Activated naive CD8-positive, alpha-beta T cell (primary cell): ENCODE data around the gene SLIT3.

ENCODE experiments used
- H3K27ac Mint-ChIP-seq: one replicate; pipeline ENCODE4 v1.8.0; 2021; ENCODE audit warnings: mixed read lengths
- H3K27me3 Mint-ChIP-seq: one replicate; pipeline ENCODE4 v1.8.0; 2021; ENCODE audit warnings: mixed read lengths
- H3K36me3 Mint-ChIP-seq: one replicate; pipeline ENCODE4 v1.8.0; 2021; ENCODE audit warnings: mixed read lengths
- H3K4me1 Mint-ChIP-seq: one replicate; pipeline ENCODE4 v1.8.0; 2021; ENCODE audit warnings: low read depth, mixed read lengths
- H3K4me3 Mint-ChIP-seq: one replicate; pipeline ENCODE4 v1.8.0; 2021; ENCODE audit warnings: mild to moderate bottlenecking, mixed read lengths
- H3K9me3 Mint-ChIP-seq: one replicate; pipeline ENCODE4 v1.8.0; 2021; ENCODE audit warnings: low read depth, mixed read lengths

SLIT3 gene

DNA sequence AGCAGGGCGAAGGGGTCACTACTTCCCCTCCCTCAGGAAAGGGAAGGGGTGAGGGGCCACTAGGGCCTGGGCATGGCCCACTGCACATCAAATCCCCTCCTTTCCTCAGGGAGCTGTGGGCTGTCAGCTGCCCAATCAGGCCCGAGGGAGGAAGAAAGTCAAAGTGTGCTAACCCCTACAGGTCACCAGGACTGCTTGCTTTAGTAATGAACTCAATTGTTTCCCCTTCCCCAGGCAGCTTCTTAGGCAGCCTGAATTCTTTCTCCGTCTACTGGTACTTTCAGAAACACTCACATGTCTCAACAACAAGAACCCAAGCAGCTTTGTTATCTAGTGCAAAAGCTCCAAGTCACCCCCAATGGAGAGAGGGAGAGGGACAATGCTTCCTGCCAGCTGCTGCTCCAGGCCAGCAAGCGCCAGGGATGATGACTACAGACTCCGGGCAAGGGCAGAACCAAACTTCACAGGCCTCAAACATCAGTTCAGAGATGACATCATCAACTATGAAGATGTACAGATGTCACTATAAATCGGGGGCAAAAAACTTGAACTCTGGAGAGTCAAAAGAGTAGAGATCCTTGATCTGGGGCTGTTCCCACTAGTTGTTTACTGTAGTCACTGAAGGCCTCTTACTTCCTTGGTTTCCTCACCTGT is 100.7 kb downstream of the SLIT3 start:
- Mint-ChIP-seq H3K27me3 (peaks cover 3% of the 10 kb centered on the region), H3K4me3 (no peak overlapping the region), H3K27ac (no peak overlapping the region), H3K9me3 (peaks cover 9% of the 10 kb centered on the region), H3K36me3 (no peaks in the 10 kb centered on the region), H3K4me1 (no peaks in the 10 kb centered on the region)

DNA sequence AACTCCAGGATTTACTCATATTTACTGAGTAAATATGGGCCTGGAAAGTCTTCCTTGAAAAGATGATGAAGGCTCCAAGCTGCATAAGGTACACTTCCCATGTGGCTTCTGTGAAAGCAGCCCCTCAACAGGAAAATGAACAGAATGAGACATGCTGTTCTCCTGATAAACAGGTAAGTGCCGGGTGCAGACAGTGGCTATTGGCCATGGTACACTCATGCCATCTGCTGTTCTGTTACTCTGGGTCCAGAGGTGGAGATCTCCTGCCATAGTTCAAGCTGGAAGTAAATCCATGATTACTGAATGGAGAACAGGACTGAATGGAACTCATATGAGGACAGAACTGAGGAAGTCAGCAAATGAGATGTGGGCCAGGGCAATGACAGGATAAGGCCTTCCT is 103.6 kb downstream of the SLIT3 start:
- peaks cover 3% of the 10 kb centered on the region for H3K27me3 Mint-ChIP-seq
- no peak overlapping the region for H3K4me3 Mint-ChIP-seq
- H3K27ac Mint-ChIP-seq = no peak overlapping the region
- H3K9me3 Mint-ChIP-seq = no peaks in the 10 kb centered on the region
- H3K4me1 Mint-ChIP-seq = no peaks in the 10 kb centered on the region
- H3K36me3 Mint-ChIP-seq = no peaks in the 10 kb centered on the region

DNA sequence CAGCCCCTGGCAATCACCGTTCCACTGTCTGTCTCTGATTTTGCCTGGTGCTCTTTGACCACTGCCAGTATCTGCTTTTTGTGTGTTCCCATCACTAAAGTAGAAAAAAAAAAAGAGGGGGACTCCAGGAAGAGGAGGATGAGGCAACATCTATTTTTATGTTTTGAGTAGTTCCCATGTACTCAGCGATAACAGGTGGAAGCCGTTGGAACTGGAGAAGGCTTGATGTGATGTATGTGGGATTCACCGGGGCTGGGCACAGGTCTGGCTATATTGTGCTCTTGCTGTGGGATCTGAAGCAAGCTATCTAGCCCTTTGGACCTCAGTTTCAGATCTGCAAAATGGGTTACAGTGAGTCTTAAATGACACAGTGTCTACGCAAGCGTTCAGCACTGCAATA is 104.9 kb downstream of the SLIT3 start:
- H3K4me3 Mint-ChIP-seq = no peak overlapping the region
- no peaks in the 10 kb centered on the region for H3K4me1 Mint-ChIP-seq

DNA sequence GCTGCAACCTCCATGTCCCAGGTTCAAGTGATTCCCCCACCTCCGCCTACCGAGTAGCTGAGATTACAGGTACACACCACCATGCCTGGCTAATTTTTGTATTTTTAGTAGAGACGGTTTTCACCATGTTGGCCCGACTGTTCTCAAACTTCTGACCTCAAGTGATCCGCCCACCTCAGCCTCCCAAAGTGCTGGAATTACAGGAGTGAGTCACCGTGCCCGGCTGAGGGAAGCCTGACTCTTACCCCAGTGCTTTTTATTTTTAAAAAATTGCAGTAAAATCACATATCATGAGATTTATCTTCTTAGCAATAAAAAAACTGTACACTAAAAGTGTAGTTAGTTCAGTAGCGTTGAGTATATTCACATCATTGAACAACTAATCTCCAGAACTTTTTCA is 105.3 kb downstream of the SLIT3 start:
- Mint-ChIP-seq H3K4me1 (no peaks in the 10 kb centered on the region), H3K36me3 (no peaks in the 10 kb centered on the region), H3K27ac (no peak overlapping the region), H3K27me3 (peaks cover 3% of the 10 kb centered on the region), H3K4me3 (no peak overlapping the region), H3K9me3 (no peaks in the 10 kb centered on the region)

More for the DNA sequence above, 104.9 kb downstream of the SLIT3 start:
- no peaks in the 10 kb centered on the region for H3K9me3 Mint-ChIP-seq
- no peak overlapping the region for H3K27ac Mint-ChIP-seq
- no peaks in the 10 kb centered on the region for H3K36me3 Mint-ChIP-seq
- H3K27me3 Mint-ChIP-seq = peaks cover 3% of the 10 kb centered on the region

DNA sequence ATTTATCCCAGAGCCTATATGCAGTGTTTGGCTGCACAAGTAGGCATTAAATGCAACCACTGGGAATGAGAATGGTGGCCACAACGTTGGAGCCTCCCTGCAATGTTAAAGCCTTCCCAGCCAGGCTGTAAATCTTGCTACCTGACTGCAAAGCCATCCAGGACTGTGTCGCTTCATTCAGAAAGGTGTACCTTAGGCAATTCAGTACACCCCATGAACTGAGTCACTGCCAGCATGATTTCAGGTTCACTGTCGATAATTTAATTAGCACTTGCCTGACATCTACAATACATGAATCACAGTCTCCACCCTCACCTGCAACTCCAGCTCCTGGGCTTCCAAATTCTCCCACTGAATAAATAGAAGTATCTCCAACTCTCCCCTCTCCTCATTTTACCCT is 108.4 kb downstream of the SLIT3 start:
- no peaks in the 10 kb centered on the region for H3K4me1 Mint-ChIP-seq

DNA sequence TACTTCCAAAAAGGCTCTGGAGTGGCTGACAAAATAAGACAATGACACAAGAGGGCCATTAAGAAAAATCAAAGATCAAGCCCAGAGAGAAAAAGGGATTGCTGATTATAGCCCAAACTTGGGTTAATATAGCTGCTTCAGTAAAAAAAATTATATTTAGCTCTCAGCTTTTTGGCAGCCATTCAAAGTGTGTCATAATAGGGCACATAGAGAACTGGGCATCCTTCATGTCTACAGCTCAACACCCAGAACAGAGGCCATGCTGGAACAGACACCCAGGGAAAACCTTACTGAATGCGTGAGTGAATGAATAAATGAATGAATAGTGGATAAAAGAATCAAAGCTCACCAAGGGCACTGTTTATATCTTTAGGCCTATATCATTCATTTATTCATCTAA is 110.1 kb downstream of the SLIT3 start:
- Mint-ChIP-seq H3K4me3 (no peak overlapping the region), H3K9me3 (no peaks in the 10 kb centered on the region), H3K27ac (no peak overlapping the region), H3K36me3 (no peaks in the 10 kb centered on the region), H3K27me3 (peaks cover 2% of the 10 kb centered on the region), H3K4me1 (no peaks in the 10 kb centered on the region)

More for the DNA sequence above, 108.4 kb downstream of the SLIT3 start:
- H3K36me3 Mint-ChIP-seq = no peaks in the 10 kb centered on the region
- H3K9me3 Mint-ChIP-seq = no peaks in the 10 kb centered on the region
- no peak overlapping the region for H3K4me3 Mint-ChIP-seq
- H3K27me3 Mint-ChIP-seq = peaks cover 2% of the 10 kb centered on the region
- no peak overlapping the region for H3K27ac Mint-ChIP-seq

DNA sequence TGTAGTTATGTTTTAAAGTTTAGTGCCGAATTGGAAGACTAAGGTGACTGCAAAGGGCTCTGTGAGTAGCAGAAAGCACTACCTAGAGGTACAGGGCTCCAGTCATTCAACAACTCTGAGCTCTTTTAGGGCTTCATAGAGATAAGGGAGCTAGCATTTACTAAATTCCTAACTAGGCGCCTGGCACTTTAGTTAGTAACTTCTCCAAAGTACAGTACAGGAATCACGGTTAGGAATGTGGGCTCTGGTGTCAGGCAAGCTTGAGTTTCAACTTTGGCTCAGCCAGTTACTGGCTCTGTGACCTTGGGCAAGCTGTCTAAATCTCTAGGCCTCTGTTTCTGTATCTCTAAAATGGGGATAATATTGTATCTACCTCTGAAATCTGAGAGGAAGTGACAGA is 115.3 kb downstream of the SLIT3 start:
- Mint-ChIP-seq H3K4me1 (no peaks in the 10 kb centered on the region), H3K4me3 (no peak overlapping the region), H3K9me3 (no peaks in the 10 kb centered on the region), H3K36me3 (no peaks in the 10 kb centered on the region), H3K27ac (no peak overlapping the region), H3K27me3 (peaks cover 2% of the 10 kb centered on the region)

DNA sequence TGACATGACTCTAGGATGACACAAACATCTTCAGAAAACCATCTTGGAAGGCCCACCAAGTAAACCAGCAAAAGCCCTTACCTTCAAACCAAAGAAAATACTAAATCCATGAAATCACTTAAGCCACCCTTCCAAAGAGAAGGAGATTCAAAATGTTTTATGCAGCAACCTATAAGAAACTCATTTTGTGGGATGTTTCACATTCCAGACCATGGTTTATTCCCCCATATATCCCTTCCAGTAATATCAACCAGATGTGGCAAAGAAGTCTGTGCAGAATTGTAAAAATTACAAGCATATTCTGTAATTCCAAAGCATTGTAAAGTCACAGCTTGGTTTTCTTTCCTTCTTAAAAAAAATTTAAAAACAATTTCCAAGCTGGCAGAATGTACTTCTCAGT is 117.4 kb downstream of the SLIT3 start:
- H3K27ac Mint-ChIP-seq = no peak overlapping the region
- H3K9me3 Mint-ChIP-seq = no peaks in the 10 kb centered on the region
- H3K4me3 Mint-ChIP-seq = no peak overlapping the region
- H3K4me1 Mint-ChIP-seq = no peaks in the 10 kb centered on the region
- H3K27me3 Mint-ChIP-seq = no peaks in the 10 kb centered on the region
- H3K36me3 Mint-ChIP-seq = no peaks in the 10 kb centered on the region

DNA sequence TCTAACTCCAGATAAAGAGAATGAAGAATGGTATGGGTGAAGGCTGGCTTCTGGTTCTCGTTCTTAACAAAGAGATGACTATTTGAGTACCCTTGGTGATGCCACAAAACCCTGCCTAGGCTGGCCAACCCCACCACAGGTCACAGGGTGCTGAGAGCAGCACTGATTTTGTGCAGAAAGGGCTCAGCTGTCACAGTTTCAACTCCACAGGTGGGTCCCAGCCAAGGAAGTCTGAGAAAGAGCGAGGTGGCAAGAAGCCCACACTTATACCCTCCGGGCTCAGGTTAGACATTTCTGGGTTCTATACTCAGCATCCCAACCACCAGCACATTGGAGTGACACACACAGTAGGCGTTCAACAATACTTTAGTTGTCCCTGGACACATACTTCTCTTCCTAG is 118.1 kb downstream of the SLIT3 start:
- no peak overlapping the region for H3K4me3 Mint-ChIP-seq
- no peaks in the 10 kb centered on the region for H3K27me3 Mint-ChIP-seq
- no peaks in the 10 kb centered on the region for H3K9me3 Mint-ChIP-seq
- no peak overlapping the region for H3K27ac Mint-ChIP-seq
- no peaks in the 10 kb centered on the region for H3K36me3 Mint-ChIP-seq
- no peaks in the 10 kb centered on the region for H3K4me1 Mint-ChIP-seq

DNA sequence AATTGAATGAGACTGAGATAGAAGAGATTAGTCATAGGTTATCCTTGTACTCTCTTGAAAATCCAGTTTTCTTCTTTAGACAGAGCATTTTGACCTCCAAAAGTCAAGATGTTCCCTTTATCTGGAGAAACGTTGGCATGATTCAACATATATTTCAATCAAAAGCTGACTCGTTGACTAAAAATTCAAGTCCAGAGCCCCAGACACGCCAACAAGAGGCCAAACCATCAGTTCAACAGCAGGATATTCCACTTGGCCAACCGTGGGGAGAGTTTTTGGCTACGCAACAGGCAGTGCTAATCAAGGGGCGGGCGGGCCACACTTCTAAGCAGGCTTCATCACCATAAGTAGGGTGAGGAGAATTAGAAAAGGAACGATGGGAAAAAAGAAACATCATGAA is 119.1 kb downstream of the SLIT3 start:
- H3K27ac Mint-ChIP-seq = no peak overlapping the region
- H3K9me3 Mint-ChIP-seq = no peaks in the 10 kb centered on the region
- no peaks in the 10 kb centered on the region for H3K4me1 Mint-ChIP-seq
- H3K36me3 Mint-ChIP-seq = no peaks in the 10 kb centered on the region
- H3K4me3 Mint-ChIP-seq = no peak overlapping the region
- H3K27me3 Mint-ChIP-seq = no peaks in the 10 kb centered on the region

DNA sequence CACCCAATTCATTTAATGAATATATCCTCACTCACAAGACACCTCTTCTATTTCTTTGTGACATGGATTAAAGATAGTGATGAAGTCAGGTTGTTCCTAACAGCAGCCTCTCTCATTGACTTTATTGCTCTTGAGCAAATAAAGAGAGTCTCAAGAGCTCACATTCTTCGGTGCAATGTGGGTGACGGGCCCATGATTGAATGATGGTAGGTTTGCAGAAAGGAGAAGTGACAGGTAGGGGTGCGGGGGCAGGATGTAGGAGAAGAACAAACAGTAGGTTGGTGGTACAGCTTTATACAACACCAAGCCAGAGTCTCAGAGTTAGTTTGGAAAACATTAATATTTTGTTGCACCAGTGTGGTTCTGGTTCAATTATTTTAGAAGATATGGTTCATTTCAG is 122.2 kb downstream of the SLIT3 start:
- no peak overlapping the region for H3K4me3 Mint-ChIP-seq
- H3K4me1 Mint-ChIP-seq = no peaks in the 10 kb centered on the region
- no peaks in the 10 kb centered on the region for H3K36me3 Mint-ChIP-seq
- H3K27ac Mint-ChIP-seq = no peak overlapping the region
- H3K27me3 Mint-ChIP-seq = no peaks in the 10 kb centered on the region
- H3K9me3 Mint-ChIP-seq = no peaks in the 10 kb centered on the region

DNA sequence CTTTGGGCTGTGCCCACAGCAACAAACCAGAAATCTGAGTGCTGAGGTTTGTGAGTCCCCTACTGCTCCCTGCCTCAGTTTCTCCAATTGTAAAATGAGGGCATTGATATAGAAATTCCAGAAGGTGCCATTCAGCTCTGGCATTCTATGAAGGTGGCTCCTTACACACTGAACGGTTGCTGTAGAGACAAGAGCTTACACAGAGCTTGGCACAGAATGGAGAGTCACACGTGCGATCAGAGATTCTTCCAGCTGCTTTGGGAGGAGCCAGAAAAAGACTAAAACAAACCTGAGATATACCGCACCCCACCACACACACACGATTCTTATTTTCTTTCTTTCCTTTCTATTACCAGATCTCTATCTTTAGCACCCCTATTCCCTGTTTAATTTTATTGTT is 122.7 kb downstream of the SLIT3 start:
- Mint-ChIP-seq H3K27me3 (no peaks in the 10 kb centered on the region), H3K4me1 (no peaks in the 10 kb centered on the region), H3K27ac (no peak overlapping the region), H3K4me3 (no peak overlapping the region), H3K36me3 (no peaks in the 10 kb centered on the region), H3K9me3 (no peaks in the 10 kb centered on the region)

DNA sequence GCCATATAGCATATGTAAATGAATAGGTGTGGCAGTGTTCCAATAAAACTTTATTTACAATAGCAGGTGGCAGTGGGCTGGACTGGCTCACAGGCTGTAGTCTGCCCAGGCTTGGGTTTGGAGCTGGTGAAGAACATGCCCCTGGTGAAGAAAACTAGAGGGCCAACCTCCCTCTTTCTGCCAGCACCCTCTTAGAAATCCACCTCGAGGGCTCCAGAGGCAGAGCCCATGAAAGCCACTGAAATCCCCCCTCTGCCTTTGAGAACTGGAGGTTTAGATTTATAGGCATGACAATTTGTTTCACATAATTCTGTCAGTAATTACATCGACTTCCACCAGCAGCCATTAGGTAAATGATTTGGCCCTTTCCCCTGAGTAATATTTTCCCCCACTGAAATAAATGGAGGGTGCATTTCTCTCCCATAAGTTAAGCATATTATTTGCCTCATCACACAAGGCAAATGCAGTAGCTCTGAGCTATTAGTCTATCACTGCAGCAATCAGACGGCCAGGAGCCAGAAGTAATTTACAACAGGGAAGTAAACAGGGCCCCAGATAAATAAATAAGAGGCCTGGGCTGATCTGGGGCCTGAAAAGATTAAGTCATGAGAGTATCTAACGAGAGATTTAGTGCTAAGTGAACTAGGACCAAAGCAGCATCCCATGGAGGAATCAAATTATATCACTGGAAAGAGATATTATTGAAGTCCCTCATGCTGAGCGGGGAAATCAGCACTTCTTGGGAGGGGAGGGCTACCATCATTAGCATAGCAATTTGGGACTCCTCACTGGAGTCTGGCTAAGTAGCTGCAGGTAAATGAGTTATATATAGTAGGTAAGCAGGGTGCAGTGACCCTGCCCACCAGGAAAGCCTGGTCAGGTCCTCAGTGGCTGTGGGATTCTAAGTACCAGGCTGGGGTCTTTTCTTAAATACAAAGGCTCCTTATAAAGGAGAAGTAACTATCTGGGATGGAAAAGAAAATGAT is 123.9 kb downstream of the SLIT3 start:
- Mint-ChIP-seq H3K36me3 (no peaks in the 10 kb centered on the region), H3K4me3 (no peak overlapping the region), H3K4me1 (no peaks in the 10 kb centered on the region), H3K9me3 (no peaks in the 10 kb centered on the region), H3K27ac (no peak overlapping the region), H3K27me3 (no peaks in the 10 kb centered on the region)

DNA sequence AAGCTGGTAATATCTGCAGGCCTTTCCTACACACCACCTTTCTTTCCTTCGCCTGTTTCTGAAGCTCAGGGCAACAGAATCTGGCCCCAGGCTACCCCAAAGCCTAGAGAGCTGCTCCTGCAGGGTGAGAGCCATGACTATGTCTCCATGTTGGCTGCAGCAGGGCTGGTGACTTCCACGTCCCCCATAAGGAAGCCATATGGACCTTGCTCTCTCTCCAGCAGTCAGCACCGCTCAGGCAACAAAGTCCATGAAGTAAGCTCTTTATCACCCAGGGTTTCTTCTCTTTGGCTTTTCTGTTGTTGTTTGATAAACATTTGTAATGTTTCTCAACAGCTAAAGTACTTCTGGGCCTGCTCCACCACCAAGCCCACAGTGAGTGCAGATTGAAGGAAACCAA is 125.2 kb downstream of the SLIT3 start:
- H3K9me3 Mint-ChIP-seq = no peaks in the 10 kb centered on the region
- H3K36me3 Mint-ChIP-seq = no peaks in the 10 kb centered on the region
- no peaks in the 10 kb centered on the region for H3K27me3 Mint-ChIP-seq
- H3K27ac Mint-ChIP-seq = no peak overlapping the region
- no peaks in the 10 kb centered on the region for H3K4me1 Mint-ChIP-seq
- H3K4me3 Mint-ChIP-seq = no peak overlapping the region

DNA sequence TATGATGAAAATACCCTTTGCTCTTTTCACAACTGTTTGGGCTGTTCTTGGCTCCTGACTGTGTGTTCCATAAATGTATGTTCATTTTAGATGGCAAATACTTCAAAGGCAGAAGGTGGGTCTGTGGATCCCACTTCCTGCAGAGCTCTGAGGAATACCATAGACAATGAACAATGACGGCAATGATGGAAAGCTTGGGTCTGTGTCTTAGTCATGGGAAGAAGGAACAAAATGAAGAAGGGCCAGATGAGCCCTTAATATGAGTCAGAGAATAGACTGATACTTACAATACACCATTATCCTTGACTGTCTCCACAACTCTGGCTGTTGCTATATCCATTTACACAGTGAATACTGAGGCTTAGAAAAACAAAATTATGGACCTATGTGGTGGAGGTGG is 126.0 kb downstream of the SLIT3 start:
- Mint-ChIP-seq H3K4me1 (no peaks in the 10 kb centered on the region), H3K4me3 (no peak overlapping the region), H3K9me3 (no peaks in the 10 kb centered on the region), H3K27me3 (no peaks in the 10 kb centered on the region), H3K27ac (no peak overlapping the region), H3K36me3 (no peaks in the 10 kb centered on the region)
